Measurements from ENCODE around the gene SERPINB1.

SERPINB1 gene

DNA sequence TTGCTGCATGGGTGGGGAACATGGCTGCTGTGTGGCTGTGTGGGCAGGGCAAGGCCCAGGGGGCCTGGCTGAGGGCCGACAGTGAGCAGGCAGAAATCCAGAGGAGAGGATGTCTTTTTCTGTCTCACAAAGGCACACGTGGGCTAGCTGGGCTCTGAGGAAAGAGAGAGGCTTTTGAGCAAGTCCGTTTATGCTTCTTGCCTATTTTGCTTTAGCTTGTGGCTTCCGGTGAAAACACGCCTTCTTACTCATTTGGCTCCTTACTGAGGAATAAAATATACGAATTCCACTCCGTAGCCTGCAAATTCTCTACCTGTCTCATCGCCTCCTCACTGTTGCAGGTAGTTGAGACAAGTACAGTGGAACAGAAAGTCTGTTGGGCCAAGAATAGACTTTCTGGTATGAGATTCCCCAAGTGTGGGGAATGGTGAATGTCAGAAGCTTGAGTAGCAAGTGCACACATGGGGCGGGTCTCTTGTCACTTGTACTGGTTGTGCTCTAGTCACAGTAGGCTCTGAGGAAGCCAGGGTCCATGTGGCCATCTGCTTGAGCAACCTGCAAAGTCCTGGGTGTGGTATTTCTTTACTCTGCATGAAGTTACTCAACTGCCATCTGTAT, 48.0 kb downstream of the SERPINB1 start:
- DNase-seq (ENCODE audit: low read depth in 2 of 2): no peak

DNA sequence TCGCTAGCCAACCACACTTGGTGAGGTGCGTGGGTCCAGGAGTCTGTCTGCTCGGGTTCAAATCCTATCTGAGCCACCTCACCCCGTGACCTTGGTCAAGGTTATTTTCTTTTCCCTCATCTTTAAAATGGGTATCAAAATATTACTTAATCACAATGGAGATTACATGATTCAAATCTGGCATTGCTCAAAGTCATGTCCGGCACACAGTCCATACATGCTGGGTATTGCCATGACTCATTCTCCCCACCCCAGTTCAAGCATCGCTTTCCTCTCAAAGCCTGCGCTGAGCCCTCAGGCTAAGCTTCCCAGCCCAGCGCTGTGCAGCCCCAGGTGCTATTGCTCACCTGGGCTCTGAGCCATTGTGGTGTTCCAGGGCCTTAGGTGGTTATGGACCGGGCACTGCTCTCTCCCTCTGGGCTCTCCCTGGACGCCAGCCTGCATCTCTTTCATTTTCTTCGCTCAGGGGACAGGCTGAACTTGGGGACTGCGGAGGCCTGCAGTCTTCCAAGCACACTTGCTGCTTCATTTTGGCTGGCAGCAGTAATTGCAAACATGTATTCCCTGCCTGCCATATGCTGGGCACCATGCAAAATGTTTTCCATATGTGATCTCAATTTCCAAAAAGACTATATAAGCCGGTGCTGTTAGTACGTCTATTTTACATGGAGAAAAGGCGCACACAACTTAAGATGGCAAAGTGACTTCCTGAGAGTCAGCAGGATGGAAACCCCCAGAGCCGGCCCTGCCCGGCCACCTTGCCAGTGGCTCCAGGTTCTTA, 49.1 kb downstream of the SERPINB1 start:
- DNase-seq (ENCODE audit: low read depth in 2 of 2): no peak

DNA sequence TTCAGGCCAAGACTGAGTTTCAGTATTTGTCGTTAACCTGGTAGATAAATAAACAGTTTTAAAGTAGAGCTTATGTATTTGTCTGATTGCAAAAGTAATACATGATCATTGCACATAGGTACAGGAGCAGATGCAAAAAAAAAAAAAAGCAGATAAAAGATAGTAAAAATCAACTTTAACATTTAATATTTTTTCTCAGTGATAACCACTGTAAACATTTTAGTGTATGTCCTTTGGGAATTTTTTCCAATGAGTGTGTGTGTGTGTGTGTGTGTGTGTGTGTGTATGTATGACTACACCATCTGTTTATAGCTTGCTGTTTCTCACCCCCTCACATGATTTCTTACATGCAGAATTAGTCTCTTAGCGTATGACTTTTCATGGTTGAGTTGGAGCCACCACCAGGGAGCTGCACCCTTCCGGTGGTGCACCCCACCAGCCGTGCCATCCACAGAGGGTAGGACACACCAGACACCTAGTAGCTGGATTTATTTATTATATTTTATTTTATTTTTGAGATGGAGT, 50.2 kb downstream of the SERPINB1 start:
- no peak for DNase-seq (ENCODE audit: low read depth in 2 of 2)

DNA sequence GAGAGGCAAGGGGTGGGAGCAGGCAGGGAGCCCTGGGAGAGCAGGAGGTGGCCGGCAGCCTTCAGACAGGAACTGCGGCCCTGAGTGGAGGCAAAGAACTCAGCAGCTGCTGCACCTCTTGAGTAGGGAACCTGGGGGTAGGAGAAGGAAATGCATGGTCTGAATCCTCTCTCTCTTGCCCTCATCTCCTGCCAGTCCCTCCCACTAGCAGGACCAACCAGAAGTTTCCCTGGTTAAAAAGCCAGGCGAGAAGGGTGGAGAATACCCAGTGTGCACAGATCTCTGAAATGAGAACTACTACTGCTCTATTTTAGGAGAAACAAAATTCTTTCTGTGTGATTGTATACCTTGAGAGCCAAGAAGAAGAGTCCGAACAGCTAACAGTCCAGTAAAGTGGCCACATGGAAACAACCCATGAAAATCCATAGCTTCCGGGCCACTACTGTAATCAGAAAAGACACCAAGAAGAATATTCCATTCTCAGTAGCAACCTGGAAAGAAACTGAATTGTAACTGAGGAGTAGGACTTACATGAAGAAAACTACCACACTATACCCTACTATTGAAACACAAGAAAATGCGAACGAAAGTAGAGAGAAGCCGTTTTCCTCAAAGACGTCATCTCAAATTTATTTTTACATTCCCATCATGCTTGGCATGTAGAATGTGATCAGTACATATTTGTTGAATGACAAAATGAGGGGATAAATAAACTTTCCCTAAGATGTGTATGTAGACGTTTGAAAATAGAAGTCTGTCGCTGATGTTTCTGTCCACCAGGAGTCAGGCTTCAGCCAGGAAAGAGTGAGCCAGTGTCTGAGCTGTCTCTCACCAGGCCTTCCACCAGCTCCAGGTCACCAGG, 50.8 kb downstream of the SERPINB1 start:
- DNase-seq (ENCODE audit: low read depth in 2 of 2): peak in 1 of 2 donors; percentile 26

DNA sequence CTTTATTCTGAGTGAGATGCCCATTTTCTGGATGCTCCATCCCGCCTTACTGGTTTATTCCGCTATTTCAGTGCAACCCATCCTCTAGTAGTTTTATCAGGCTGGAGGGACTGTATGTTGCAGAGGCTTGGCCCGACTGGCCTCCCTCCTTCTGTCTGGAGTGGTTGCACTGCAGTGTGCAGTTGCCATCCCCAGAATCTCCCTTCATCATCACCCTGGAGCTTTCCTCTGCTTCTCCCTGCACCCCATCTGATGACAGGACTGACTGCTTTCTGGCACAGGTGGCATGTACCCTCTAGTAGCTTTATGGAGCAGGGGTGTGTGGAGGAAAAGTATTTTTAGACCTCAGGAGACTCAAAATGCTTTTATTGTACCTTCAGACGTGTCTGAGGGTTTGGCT, 55.4 kb downstream of the SERPINB1 start:
- no peak for DNase-seq (ENCODE audit: low read depth in 2 of 2)

DNA sequence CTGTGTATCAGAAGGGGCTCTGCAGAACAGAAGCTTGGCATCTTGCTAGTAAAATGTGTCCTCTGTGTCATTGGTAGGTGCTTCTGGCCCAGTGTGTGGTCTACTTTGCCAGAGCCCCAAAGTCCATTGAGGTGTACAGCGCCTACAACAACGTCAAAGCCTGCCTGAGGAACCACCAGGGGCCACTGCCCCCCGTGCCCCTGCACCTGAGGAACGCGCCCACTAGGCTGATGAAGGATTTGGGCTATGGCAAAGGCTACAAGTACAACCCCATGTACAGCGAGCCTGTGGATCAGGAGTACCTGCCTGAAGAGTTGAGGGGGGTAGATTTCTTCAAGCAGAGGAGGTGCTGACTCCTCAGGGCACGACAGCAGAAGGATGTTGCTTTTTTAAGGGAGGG, 56.7 kb downstream of the SERPINB1 start:
- no peak for DNase-seq (ENCODE audit: low read depth in 2 of 2)

DNA sequence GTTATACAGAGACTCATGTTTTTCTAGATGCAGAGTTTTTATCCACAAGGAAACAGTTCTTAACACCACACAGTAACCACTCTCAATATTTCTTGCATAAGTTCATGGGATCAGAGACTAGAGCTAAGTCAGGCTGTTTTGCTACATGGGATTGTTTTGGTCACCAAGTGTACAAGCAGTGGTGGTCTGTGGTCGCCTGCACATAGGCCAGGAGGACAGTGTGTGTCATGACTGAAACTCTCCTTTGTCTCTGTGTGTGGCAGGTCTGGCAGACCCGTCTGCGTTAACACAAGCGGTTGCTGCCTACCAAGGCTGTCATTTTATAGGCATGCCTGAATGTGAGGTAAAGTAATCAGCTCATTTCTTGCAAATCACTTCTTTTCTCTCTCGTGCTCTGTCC, 57.6 kb downstream of the SERPINB1 start:
- no peak for DNase-seq (ENCODE audit: low read depth in 2 of 2)

DNA sequence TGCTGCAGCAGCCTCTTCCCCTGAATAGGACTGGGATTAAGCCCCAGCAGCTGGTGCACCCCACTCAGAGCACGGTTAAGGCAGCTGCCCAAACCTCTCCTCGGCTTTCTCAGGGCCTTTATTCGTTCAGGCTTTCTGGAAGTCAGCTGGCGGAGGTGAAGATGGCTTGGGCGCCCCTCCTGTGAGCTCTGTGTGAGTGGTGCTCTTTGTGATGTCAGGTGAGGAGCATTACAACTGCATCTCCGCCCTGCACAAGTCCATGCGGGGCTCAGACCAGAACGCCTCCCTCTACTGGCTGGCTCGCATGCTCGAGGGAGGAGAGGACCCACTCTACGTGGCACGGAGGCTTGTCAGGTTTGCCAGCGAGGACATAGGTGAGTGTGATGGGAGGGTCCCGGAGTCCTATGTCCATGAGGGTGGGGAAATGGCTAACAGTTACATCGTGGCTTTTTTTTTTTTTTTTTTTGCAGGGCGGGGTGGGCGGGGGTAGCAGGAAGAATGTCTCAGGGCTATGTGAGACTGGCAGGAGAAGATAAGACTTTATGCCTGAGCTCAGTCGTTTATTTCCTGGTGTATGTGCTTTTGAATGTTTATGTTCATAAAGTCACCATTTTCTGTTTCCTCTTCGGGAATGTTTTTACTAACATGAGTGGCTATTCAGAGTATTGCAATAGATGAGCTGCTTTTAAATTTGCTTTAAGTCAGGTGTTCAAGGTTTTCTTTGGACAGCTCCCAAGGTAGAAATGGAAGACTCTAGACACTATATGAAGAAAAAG, 58.3 kb downstream of the SERPINB1 start:
- DNase-seq (ENCODE audit: low read depth in 2 of 2): no peak

DNA sequence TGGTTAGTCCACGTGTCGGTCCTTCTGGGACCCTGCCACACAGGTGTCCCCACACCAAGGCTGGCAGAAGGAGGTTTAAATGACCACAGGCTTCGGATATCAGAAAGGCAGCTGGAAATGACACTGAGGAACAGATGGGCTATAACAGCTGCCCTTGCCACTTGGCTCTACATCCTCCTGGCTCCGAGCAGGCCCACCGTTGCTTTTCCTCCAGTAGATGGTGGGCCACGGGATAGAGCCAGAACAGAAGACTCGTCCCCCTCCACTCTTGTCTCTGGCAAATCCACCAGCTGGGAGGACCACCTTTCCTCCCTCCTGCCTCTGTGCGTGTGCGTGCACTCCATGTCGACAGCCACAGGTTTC, 58.9 kb downstream of the SERPINB1 start:
- no peak for DNase-seq (ENCODE audit: low read depth in 2 of 2)

DNA sequence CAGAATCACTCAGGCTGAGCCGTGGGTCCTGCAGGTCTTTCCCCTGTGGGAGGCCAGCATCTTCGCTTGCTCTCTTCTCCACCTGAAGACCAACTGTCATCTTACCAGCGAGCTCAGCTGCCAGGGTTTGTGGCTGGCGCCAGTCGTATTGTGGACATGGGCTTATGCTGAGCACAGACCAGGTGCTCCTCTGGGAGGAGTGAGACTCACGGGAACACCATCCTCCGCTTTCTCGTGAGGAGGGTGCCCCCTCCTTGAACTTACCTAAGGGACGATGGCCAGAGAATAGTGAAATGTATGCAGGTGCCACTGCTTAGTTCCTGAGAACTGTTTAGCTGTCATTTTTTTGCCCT, 59.3 kb downstream of the SERPINB1 start:
- no peak for DNase-seq (ENCODE audit: low read depth in 2 of 2)
